GM12892 (cell line): ENCODE measurements around the gene ARFGAP1.

Experiments
- POLR2A ChIP-seq: IDR thresholded peaks from 2 replicates; pipeline ENCODE4 v1.6.1; 2011; ENCODE audit warnings: low read depth, low read length, control low read depth
- POLR2AphosphoS5 ChIP-seq: IDR thresholded peaks from 2 replicates; pipeline ENCODE4 v1.6.1; 2011; ENCODE audit warnings: low read depth, low read length, control low read depth
- TAF1 ChIP-seq: IDR thresholded peaks from 2 replicates; pipeline ENCODE4 v1.6.1; 2011; ENCODE audit warnings: low read depth, mild to moderate bottlenecking, control low read depth, low read length, borderline replicate concordance

GRCh38 chr20:63315731-63316491, 43.3 kb downstream of the ARFGAP1 start:
- no peak for TF ChIP-seq POLR2AphosphoS5
- TF ChIP-seq TAF1, result no peak
- TF ChIP-seq POLR2A, result no peak
